ENCODE results near the gene CA5B. TPM values are rescaled to one million over a fixed set of nuclear protein-coding genes. Genes with fewer than 3 reads are reported as not detected.

The CA5B gene
- total and polyA plus RNA-seq, 10 of the 15 experiments (the other 5 are each of a cell fraction or from before 2014, with no cell fraction given) = 1.2 to 6.0 (median 3.2) TPM

GRCh38 chrX:15786915-15787314 lies 48.8 kb downstream of the CA5B start:
- no peak for FAIRE-seq
- peaks cover 6% of the 10 kb centered on the region for H3K4me1 ChIP-seq (ENCODE audit: control insufficient read depth, insufficient read depth, low read length)
- H3K9ac ChIP-seq (ENCODE audit: control insufficient read depth, insufficient read depth, low read length) = no peak overlapping the region
- no TSS peak for BruUV-seq (replicated peaks)
- ChIA-PET RAD21 (ENCODE audit: unreplicated experiment) (no interaction called here), SMC1A (ENCODE audit: uncharacterized antibody, unreplicated experiment) (no interaction called here), POLR2A (no interaction called here), CTCF (interaction anchor here (1.3 kb wide), 1 partner anchor 62 kb away, joined by 3 read pairs; no protein-coding TSS in a partner anchor)
- 77% methylated on average over 3 of the region's 3 CpGs for WGBS (ENCODE audit: insufficient coverage, insufficient replicate concordance, low lambda C conversion rate, missing lambda C conversion rate)
- H3K27me3 ChIP-seq (replicated peaks in 1 of 2; ENCODE audit: control insufficient read depth in 2 of 2, insufficient read depth in 2 of 2, low read length in 1 of 2) = no peaks in the 10 kb centered on the region
- no peaks in the 10 kb centered on the region for H3K36me3 ChIP-seq (ENCODE audit: control insufficient read depth in 2 of 2, insufficient read depth in 2 of 2, low read length in 1 of 2)
- H3K27ac ChIP-seq (ENCODE audit: control insufficient read depth, insufficient read depth) = no peak overlapping the region
- no peak overlapping the region for H2AFZ ChIP-seq (ENCODE audit: control insufficient read depth, low read depth, low read length)
- H4K20me1 ChIP-seq (ENCODE audit: control insufficient read depth, insufficient read depth) = no peaks in the 10 kb centered on the region
- ATAC-seq = no peak
- intact Hi-C loops (cut with micrococcal nuclease; ENCODE audit: unreplicated experiment) (no loop called here), in situ Hi-C loops (cut with MboI) (no loop called here)
- DNase-seq (ENCODE audit: low read depth, low spot score) = no peak
- peaks cover 9% of the 10 kb centered on the region for H3K79me2 ChIP-seq (ENCODE audit: control insufficient read depth, insufficient read depth, low read length)
- no peak overlapping the region for H3K4me3 ChIP-seq
- TF ChIP-seq BCL3 (IDR thresholded peaks at IDR 0.05; ENCODE audit: borderline replicate concordance, insufficient read depth, low read depth, low read length, poor library complexity, severe bottlenecking) (no peak), RCOR1 (conservative IDR thresholded peaks at IDR 0.05; ENCODE audit: low read depth, low read length) (no peak), STAT1 (conservative IDR thresholded peaks at IDR 0.05) (no peak), MYB (IDR thresholded peaks at IDR 0.05; ENCODE audit: borderline replicate concordance, low read depth, low read length) (no peak), ZBTB33 (IDR thresholded peaks at IDR 0.05) (no peak), HDAC2 (IDR thresholded peaks at IDR 0.05) (no peak), FOXK2 (IDR thresholded peaks at IDR 0.05) (no peak), MEF2A (IDR thresholded peaks at IDR 0.05; ENCODE audit: insufficient read depth, low read depth, low read length) (no peak), STAT3 (IDR thresholded peaks at IDR 0.05; ENCODE audit: low read depth, low read length) (no peak), ATF3 (IDR thresholded peaks at IDR 0.05; ENCODE audit: borderline replicate concordance, extremely low read depth, low read depth, low read length) (no peak), TARDBP (IDR thresholded peaks at IDR 0.05; ENCODE audit: borderline replicate concordance) (no peak), LARP7 (IDR thresholded peaks at IDR 0.05) (no peak), BMI1 (IDR thresholded peaks at IDR 0.05; ENCODE audit: borderline replicate concordance) (no peak), WRNIP1 (IDR thresholded peaks at IDR 0.05; ENCODE audit: borderline replicate concordance, low read depth, low read length) (no peak)
- H3K9me3 ChIP-seq (replicated peaks; ENCODE audit: control insufficient read depth, insufficient read depth, low read length) = no peaks in the 10 kb centered on the region
- H3K4me2 ChIP-seq (ENCODE audit: control insufficient read depth, insufficient read depth) = no peak overlapping the region

All from GM12878 (cell line).